HG02870 (cell line): Measurements from ENCODE around the gene TCF3.
"Not testable (repeated sequence)": the region's sequence is repeated elsewhere in the genome, so short reads cannot be mapped to it uniquely, and the experiment has no call there.

ENCODE experiments used
- ATAC-seq: cut with Tn5 transposase; IDR thresholded peaks from one replicate; pipeline ENCODE4 v1.9.1; 2021; ENCODE audit warnings: mild to moderate bottlenecking, moderate library complexity; ENCODE audit not compliant: unreplicated experiment

Gene TCF3

DNA sequence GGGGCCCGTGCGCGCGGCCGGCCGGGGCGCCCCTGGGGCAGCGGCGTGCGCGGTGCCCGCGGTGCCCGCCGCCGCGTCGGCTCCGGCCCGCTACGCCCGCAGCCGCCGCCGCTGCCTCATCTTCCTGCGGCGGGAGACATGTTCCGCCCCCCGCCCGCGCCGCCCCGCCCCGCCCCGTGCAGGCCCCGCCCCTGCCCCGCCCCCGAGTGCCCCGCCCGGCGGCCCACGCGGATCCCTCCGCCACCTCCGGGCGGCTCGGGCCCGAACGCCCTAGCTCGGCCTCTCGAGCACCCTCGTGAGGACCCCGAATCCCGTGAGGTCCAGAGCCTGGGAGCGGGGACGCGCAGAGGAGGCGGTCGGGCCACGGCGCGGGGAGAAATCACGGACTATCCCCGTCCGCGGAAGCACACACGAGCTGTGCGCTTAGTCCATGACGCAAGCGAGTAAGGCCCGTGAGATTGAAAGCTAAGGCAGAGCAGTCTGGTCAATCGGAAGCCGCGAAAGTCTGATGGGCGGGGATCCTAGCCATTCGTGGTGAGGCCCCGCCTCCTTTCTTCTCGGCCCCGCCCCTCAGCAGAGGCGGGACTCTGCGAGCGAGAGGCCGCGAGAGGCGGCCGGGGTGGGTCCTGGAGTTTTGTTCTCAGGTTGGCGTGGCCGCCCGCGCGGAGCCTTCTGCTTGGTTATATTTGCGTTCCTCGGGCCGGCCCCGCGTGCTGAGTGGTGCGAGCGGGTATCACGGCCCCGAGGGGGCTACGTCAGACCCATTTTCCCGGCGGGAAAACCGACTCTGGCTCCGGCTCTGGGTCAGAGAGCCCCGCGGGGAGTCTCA lies at the start of gene TCF3:
TSS of gene TCF3 (minus strand) at position 145 of the 829 bp plus-strand sequence. CDS start 2,367 bp downstream, outside the sequence.
- peak; percentile 66 for ATAC-seq

DNA sequence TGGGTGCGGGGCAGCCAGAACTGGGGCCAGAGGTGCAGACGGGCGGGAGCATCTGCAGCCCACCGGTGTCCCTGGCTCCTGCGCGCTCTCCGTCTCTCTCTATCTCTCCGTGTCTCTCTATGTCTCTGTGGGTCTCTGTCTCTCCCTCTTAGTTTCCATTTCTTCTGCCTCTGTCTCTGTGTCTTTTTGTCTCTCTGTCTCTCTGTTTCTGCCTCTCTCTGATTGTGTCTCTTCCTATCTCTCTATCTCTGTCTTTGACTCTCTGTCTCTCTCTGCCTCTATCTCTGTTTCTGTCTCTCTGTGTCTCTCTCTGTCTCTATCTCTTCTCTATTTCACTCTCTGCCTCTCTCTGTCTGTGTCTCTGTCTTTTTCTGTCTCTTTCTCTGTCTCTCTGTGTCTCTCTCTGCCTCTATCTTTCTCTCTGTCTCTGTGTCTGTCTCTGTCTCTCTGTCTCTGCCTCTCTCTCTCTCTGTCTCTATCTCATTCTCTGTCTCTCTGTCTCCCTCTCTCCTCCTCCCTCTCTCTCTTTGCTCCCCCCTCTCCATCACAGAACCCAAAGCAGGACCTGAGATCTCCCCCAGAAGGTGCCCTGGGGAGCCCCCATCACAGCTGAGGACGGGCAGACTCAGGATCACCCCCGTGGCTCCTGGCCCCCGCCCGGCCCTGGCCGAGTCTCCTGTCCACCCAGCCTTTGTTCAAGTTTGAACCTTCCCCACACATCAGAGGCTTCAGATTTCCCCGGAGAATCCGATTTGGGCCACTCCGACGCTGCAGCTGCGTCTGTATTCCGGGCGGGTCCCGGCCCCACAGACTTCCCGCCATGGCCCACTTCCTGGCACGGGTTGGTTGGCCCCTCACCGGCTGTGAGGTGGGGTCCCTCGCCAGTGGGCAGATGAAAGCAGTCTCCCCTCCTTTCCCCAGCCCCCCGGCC lies 48.6 kb upstream of the TCF3 start:
- ATAC-seq = no peak

DNA sequence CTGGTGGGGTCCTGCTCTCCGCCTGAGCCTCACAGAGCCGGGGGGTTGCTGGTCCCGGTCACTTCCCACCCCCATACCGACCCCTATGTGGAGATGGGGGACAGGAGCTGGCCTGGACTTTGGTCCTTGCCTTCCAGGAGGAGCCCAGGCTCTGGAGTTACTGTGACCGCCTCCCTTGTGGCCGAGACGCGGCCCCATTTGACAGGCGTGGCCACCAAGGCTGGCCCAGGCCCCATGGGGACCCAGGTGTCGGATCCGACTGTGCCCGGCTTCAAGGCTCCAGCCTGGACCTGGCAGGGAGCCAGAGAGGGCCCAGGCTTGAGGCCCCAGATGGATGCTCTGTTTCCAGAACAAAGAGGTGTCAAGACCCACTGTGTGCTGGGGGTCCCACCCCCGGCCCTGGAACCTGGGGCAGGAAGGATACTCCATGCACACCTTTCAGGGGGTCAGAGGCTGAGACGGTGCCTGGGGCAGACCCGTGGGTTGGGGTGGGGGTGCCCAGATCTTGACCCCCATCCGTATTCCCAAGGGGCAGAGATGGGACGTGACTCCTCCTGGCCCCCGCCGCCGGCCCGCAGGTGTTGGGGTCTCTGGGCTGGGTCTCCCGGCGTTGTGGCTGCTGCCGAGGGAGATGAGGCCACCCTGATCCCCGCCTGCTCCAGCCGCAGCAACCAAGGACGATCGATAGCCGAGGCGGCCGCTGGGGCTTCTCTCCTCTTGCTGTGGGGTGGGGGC lies 47.8 kb upstream of the TCF3 start:
- no peak for ATAC-seq

DNA sequence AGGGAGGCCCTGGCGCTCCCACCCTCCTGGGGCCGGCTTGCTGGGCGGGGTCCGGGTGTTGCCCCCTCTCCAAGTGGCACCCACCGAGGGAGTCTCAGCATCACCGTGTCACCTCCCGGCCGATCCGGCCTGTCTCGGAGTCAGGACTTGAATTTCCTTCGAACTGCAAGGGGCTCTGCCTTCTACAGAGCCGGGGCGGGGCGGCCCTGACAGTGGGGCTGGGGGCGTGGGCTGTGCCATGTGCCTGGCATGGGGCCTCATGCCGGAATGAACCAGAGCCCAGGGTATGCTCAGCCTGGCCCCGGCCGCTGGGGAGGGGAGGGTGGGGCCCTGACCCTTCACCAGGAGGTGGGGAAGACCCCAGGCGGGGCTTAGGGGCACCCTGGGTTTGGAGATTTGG lies 47.0 kb upstream of the TCF3 start:
- ATAC-seq = no peak

DNA sequence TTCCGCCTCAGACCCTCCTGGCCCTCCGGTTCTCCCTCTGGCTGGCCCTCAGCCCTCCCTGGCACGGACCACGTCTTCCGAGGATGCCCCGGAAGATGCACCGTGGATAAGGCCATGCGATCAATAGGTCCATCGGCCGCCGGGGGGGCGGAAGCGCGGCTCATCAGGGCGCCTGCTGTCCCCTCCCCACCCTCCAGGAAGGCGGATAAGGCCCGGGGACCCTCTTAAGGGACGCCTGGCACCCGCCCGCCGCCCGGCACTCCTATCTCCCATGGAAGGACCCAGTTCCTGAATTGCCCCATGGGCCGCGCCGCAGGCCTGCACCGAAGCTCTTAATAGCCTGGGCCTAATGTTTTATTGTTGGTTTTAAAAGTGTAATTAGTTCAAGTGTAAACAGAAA lies 46.2 kb upstream of the TCF3 start:
- no peak for ATAC-seq

DNA sequence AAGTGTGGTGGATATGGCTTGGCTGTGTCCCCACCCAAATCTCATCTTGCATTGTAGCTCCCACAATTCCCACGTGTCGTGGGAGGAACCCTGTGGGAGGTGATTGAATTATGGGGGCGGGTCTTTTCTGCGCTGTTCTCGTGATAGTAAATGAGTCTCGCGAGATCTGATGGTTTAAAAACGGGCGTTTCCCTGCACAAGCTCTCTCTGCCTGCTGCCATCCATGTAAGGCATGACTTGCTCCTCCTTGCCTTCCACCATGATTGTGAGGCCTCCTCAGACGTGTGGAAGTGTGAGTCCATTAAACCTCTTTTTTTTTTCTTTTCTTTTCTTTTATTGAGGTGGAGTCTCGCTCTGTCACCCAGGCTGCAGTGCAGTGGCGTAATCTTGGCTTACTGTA lies 43.1 kb upstream of the TCF3 start:
- ATAC-seq = not testable (repeated sequence)

DNA sequence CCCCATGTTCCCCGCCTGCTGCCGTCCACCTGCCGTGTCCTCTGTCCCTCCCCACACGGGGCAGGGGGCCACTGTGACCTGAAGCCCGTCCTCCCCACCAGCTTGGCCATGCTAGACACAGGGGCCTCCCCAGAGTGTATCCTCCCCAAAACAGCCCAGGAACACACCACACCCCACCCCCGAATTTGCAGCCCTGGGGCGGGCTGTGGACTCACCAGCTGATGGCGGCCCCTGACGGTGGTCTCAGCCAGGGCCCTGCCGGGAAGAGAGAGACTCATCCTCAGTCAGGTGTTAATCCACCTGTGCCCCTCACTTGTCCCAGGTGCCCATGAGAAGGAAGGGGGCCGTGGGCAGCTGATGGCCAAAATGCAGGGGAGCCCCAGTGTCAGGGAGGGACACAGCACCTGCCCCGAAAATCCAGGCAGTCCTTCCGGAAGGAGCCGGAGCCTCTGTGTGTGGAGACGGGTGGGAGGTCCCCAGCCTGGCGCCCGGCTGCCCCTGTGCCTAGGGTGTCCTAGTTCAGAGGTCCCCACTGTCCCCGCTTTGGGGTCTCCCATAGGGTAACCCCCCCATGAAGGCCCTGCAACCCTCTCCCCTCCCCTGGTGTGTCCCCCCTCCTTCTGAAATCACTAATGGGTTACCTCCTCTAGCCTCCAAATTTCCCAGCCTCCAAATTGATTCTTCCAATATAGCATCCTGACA lies 39.3 kb upstream of the TCF3 start:
- ATAC-seq = no peak

DNA sequence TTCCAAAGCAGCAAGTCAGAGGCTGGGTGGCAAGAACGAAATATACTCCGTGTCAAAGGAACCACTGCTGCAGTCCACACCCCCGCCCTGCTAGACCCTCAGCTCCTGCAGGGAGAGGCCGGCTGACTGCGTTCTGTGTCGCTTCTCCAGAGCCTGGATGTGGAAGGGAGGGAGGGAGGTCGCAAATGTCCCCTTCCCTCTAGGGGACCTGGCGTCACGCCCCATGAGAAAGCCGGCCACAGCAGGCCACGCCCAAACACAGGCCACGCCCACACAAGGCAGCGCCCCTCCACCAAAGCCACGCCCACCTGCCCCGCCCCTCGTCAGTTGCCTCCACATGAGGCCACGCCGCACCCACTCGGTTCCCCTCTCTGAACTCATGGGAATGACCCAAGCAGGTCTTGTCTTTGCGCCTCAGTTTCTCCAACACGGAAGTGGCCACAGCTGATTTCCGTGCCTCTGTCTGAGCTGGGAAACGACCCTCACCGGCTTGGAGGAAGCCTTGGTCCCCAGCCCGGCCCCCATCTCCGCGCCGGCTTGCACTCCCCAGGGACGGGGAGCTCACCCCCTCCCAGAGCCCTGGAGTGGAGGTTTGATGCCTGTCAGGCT lies 38.4 kb upstream of the TCF3 start:
- no peak for ATAC-seq

DNA sequence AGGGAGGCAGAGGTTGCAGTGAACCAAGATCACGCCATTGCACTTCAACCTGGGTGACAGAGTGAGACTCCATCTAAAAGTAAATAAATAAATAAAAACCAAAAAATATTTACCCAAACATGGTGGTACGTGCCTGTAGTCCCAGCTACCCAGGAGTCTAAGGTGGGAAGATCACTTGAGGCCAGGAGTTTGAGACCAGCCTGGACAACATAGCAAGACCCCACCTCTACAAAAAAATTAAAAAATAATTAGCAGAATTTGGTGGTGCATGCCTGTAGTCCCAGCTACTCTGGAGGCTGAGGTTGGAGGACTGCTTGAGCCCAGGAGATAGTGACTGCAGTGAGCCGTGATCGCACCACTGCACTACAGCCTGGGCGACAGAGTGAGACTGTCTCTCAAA lies 33.4 kb upstream of the TCF3 start:
- ATAC-seq = not testable (repeated sequence)

DNA sequence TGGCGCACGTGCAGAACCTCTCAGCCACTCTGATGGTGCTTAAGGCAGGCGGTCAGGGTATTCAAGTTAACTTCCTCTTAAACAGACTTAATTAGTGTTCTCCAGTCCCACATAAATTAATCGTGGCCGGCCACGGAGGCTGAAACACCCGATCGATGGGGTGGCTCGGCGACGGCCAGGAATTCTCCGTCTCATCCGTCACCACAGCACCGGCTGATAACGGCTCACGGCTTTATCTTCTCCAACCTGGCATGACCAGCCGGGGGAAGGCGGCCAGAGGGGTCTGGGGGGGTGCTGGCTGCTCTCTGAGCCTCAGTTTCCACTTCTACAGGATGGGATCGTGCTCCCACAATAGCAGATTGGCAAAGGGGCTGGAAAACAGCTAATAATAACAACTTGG lies 32.6 kb upstream of the TCF3 start:
- no peak for ATAC-seq

DNA sequence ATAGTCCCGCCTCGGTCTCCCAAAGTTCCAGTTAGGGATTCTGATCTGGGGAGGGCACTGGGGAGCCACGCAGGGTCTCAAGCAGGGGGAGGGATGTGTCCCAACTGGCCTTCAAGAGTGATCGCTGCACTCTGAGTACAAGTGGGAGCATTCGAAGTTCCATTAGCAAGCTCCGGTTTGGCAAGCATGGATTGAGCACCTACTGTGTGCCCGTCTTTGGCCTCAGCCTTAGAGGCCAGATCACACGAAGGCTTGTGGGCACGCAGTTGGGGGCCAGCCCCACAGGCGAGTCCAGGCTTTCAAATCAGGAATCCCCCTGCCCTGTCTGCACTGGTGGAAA lies 32.1 kb upstream of the TCF3 start:
- ATAC-seq = no peak

DNA sequence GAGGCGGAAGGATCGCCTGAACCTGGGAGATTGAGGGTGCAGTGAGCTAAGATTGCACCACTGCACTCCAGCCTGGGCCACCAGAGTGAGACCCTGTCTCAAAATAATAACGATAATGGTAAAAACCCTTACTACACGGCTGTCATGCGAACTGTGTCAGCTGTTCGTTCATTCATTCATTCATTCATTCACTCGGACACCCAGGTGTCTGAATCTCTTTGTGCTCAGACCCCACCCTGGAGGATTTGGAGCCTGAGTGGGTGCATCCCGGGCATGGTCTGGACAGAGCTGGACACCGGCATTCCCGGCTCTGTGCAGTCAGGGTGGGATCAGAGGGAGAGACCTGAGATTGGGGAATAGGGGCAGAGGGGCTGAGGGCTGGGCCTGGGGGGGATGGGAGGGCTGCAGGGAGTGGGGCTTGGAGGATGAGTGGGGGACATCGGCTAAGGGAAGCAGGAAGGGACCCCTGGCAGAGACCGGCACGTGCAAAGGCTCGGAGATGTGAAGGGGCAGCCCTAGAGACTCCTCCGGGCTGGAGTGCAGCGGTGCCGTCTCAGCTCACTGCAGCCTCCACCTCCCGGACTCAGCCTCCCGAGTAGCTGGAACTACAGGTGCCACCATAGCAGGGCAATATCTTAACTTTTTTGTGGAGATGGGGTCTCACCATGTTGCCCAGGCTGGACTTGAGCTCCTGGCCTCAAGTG lies 31.6 kb upstream of the TCF3 start:
- no peak for ATAC-seq

DNA sequence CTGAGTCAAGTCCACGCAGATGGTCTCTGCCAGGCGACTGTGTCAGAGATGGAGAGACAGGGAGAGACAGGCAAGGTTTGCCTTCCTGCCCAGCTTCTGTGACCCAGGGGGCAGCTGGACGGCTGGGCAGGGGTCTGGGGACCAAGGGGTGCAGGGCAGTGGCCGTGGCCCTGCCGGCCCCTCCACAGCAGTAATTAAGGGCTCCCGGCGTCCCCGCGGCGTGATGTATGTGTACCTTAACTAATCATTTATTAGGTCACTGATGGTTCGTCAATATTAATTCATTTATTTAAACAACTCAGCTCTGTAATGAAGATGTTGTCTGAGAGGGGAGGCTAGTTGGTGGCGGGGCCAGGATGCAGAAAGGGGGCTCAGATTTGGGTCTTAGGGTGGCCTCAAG lies 28.6 kb upstream of the TCF3 start:
- no peak for ATAC-seq

DNA sequence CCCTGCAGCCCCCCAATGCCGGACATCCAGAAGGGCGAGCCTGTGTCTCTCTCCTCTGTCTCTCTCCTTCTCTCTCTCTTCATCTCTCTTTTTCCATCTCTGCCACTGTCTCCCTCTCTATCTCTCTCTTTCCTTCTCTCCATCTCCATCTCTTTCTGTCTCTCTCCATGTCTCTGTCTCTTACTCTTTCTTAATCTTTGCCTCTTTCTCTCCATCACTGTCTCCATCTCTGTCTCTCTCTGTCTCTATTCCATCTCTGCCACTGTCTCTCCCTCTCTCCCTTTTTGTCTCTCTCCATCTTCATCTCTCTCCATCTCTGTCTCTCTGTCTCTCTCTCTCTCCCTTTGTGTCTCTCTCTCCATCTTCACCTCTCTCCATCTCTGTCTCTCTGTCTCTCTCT lies 25.7 kb upstream of the TCF3 start:
- no peak for ATAC-seq

DNA sequence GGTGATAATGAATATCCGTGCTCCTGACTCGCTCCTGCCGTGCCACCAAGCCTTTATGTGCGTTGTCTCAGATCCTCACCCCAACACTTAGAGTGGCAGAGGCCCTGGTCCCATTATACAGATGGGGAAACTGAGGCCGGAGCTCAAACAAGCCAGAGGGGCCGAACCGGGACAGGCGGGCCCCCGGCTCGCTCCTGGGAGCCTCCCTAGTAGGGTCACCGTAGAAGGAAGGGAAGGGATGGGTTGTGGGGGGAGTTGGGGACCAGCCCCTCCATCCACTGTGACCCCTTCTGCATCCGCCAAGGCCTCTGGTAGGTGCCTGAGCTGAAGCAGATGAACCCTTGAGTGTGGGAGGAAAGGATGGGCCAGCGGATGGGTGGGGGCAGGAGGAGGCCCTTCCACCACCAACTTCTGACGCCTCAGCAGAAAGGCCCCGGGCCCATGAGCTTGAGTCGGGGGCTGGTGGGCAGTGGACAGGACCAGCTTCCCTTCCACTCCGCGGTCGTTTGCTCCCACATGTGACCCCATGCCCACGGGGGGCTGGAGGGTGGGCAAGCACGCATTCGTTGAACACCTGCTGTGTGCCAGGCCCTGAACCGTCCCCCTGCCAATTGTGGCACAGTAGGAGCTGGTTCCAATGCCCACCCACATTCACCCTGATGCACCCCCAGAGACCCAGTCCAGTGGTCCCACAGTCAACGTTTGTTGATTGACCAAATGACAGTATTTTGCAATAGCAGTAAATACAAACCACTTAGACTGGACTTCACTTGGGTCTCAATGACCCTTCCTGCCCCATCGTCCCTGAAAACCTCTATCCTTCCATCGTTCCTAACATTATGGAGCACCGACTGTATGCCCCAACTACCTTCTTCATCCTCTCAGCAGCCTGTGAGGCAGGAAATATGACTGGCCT lies 24.2 kb upstream of the TCF3 start:
- no peak for ATAC-seq

DNA sequence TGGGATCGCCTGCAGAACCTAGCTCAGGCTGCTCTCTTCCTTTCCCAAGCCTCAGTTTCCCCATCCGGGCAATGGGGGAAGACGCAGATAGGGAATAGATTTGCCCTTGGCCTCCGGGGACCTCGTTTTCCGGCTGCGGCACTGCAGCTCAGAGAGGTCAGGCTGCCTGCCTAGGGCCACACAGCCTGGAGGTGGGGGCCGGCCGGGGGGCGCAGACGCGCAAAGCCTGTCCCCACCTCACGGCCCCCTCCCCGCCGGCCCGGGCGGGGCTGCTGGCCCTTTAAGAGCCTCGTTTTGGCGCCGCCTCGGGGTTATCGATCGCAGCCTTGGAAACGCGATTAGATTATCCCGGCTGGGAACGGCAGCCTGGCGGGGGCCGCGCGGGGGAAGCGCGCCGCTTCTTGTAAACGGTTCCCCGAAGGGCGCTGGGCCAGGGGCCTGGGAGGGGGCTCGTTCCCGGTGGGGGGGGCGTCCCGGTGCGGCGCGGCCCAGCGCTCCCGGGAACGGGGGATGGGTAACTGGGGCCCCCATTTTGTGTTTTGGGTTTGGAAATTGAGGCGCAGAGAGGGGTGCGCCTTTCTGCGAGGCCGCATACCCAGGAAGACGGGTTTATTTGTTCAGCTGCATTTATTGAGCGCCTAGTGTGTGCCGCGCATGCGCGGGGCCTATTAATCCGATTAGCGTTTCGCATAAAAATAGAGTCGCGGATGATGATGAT lies 23.4 kb upstream of the TCF3 start:
- no peak for ATAC-seq

DNA sequence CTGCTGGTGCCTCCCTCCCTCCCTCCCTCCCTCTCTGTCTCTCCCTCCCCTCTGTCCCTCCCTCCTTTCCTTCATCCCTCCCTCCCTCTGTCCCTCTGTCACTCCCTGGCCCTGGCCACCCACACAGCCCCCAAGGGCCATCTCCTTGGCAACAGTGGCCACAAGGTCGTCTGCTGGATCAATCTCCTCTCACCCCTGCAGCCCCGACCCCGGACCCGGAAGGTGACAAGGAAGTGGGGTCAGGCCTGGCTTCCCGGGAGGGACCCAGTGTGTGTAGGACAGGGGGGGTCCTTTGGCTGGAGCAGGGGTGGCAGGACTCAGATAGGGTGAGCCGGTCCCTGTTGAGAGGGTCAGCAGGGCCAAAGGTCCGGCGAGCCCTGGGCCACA lies 21.9 kb upstream of the TCF3 start:
- ATAC-seq = no peak

DNA sequence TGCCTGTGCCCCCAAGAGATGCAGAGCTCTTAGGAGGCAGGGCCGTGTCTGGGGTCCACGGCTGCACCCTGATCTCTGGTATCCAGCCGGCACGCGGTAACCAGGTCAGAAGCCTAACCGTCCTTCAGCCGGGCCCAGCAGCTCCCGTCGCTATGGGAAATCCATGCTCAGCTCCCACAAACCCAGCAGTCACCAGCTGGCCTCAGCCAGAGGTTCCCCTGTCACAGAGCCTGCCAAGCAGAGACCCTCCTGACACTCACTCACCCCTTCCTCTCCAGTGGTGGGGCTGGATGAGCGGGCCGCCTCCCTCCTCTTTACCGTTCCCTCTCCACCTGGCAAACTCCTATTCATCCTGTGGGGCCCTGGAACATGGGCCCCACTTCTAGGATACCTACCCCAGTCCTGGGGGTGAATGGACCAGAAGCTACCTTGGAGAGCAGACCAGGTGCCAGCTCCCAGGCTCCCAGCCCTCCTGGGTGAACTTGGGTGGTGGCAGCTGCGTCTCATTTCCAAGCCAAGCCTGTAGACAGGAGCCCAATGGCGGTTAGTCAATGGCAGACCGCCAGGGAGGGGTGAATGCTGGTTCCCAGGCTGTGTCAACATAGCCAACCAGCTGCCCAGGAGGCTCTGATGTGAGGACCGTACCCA lies 21.4 kb upstream of the TCF3 start:
- no peak for ATAC-seq
